Fibroblast of mammary gland (primary cell): Measurements from ENCODE around the gene GGT1.

Experiments
- DNase-seq: peaks from one replicate; pipeline ENCODE4 v3.0.0-alpha.2; 2010; ENCODE audit warnings: low read depth
- H3K4me3 ChIP-seq: 2 replicates; pipeline ENCODE4 v1.5.1; 2011; ENCODE audit warnings: low read depth, mild to moderate bottlenecking, low read length, moderate library complexity; ENCODE audit not compliant: control insufficient read depth
- CTCF ChIP-seq: conservative IDR thresholded peaks from 2 replicates; pipeline ENCODE4 v1.5.1; 2011; ENCODE audit warnings: low read depth, low read length, inconsistent platforms; ENCODE audit not compliant: control insufficient read depth, insufficient read depth

Gene GGT1

GRCh38 chr22:24578355-24579257 lies 24.4 kb upstream of the GGT1 start:
- TF ChIP-seq CTCF: no peak
- DNase-seq: no peak
- no peak overlapping the region for H3K4me3 ChIP-seq

- no peak for DNase-seq
- H3K4me3 ChIP-seq: no peak overlapping the region
- TF ChIP-seq CTCF: no peak
Measured at GRCh38 chr22:24579258-24579601, 23.8 kb upstream of the GGT1 start.

- peak; percentile 84 for DNase-seq
- no peak for TF ChIP-seq CTCF
- H3K4me3 ChIP-seq: no peak overlapping the region
Measured at GRCh38 chr22:24580276-24580675, 22.7 kb upstream of the GGT1 start.

GRCh38 chr22:24582056-24582814 lies 20.8 kb upstream of the GGT1 start:
- no peak overlapping the region for H3K4me3 ChIP-seq
- TF ChIP-seq CTCF: no peak
- DNase-seq: no peak

GRCh38 chr22:24583221-24584165 lies 19.5 kb upstream of the GGT1 start:
- no peak overlapping the region for H3K4me3 ChIP-seq
- DNase-seq: no peak

More at GRCh38 chr22:24583221-24584165, 19.5 kb upstream of the GGT1 start:
- no peak for TF ChIP-seq CTCF
